MCF 10A (cell line): ENCODE data around the gene PDXDC1. TPM values are rescaled to one million over a fixed set of nuclear protein-coding genes. Genes with fewer than 3 reads are reported as not detected.
"Not testable (repeated sequence)": the region's sequence is repeated elsewhere in the genome, so short reads cannot be mapped to it uniquely, and the experiment has no call there.

Experiments used
- BruUV-seq: library from RNA; stranded (reverse); fragments of 400-500 nt; replicated peaks from 2 replicates; lab custom pipeline; 2021; lab: Mats Ljungman, UMichigan
- CTCF ChIA-PET: fragments of 300-600 bp; sonication (Branson Sonifier 250); formaldehyde crosslinking; extraction: SDS; loops from one replicate; lab custom pipeline; 2021; ENCODE audit warnings: antibody characterized with exemption, inconsistent platforms; lab: Yijun Ruan, JAX
- POLR2A ChIA-PET: fragments of 300-600, 350-650 bp; sonication (Branson Sonifier 250); formaldehyde crosslinking; extraction: SDS; loops from one replicate; lab custom pipeline; 2020; ENCODE audit warnings: antibody characterized with exemption, inconsistent platforms; lab: Yijun Ruan, JAX
- DNase-seq: peaks from one replicate; pipeline ENCODE4 v3.0.0-alpha.2; 2018; ENCODE audit not compliant: unreplicated experiment
- H3K27ac Mint-ChIP-seq: one replicate; pipeline ENCODE4 v1.8.0; 2022; ENCODE audit warnings: mild to moderate bottlenecking, low read depth, mixed read lengths; ENCODE audit not compliant: unreplicated experiment
- H3K27me3 Mint-ChIP-seq: one replicate; pipeline ENCODE4 v1.8.0; 2022; ENCODE audit warnings: mixed read lengths; ENCODE audit not compliant: insufficient read depth, unreplicated experiment
- H3K36me3 Mint-ChIP-seq: one replicate; pipeline ENCODE4 v1.8.0; 2022; ENCODE audit warnings: mild to moderate bottlenecking, moderate library complexity, mixed read lengths; ENCODE audit not compliant: insufficient read depth, unreplicated experiment
- H3K4me1 Mint-ChIP-seq: one replicate; pipeline ENCODE4 v1.8.0; 2022; ENCODE audit warnings: mixed read lengths; ENCODE audit not compliant: insufficient read depth, unreplicated experiment
- H3K4me3 Mint-ChIP-seq: one replicate; pipeline ENCODE4 v1.8.0; 2022; ENCODE audit warnings: mild to moderate bottlenecking, moderate library complexity, mixed read lengths; ENCODE audit not compliant: unreplicated experiment
- H3K9me3 Mint-ChIP-seq: one replicate; pipeline ENCODE4 v1.8.0; 2022; ENCODE audit warnings: mixed read lengths; ENCODE audit not compliant: unreplicated experiment
- CTCF ChIP-seq: fragments of 200-600 bp; IDR thresholded peaks from one replicate; pipeline ENCODE4 v1.8.0; 2022; ENCODE audit warnings: antibody characterized with exemption, mild to moderate bottlenecking; ENCODE audit not compliant: unreplicated experiment
- intact Hi-C: fragments of 100-400 bp; cut with micrococcal nuclease; formaldehyde crosslinking; loops from 2 replicates; pipeline ENCODE4 v1.14.1; 2022
- total RNA-seq: library from RNA; stranded (reverse); gene quantifications from 2 replicates; pipeline ENCODE4 v1.2.3, GENCODE V29; 2022

PDXDC1 gene
- total RNA-seq, 1 experiment from 2014 or later, result 70.7 TPM

- ChIA-PET CTCF (no interaction called here), POLR2A (interaction anchor here (1.4 to 1.9 kb wide), 2 partner anchors 14 to 39 kb away, joined by 8 to 9 read pairs; partner anchors contain the start of gene RRN3)
- no peak overlapping the region for H3K27ac Mint-ChIP-seq
- DNase-seq, result no peak
- H3K4me3 Mint-ChIP-seq, result peak overlapping the region; percentile 71
- H3K9me3 Mint-ChIP-seq, result no peaks in the 10 kb centered on the region
- TF ChIP-seq CTCF, result no peak
- intact Hi-C loops, result no loop called here
- no TSS peak for BruUV-seq
- H3K4me1 Mint-ChIP-seq, result peaks cover 10% of the 10 kb centered on the region
- peaks cover 20% of the 10 kb centered on the region for H3K36me3 Mint-ChIP-seq
- no peaks in the 10 kb centered on the region for H3K27me3 Mint-ChIP-seq
Observed at GRCh38 chr16:15055141-15056053, 80.6 kb downstream of the PDXDC1 start.

- H3K27me3 Mint-ChIP-seq, result no peaks in the 10 kb centered on the region
- H3K27ac Mint-ChIP-seq, result no peak overlapping the region
- ChIA-PET POLR2A (interaction anchor here (1.9 kb wide), 1 partner anchor 36 kb away, joined by 9 read pairs; the partner anchor contains the start of gene RRN3), CTCF (no interaction called here)
- H3K36me3 Mint-ChIP-seq, result peaks cover 44% of the 10 kb centered on the region
- no peak overlapping the region for H3K4me3 Mint-ChIP-seq
- H3K4me1 Mint-ChIP-seq, result peaks cover 10% of the 10 kb centered on the region
- no peaks in the 10 kb centered on the region for H3K9me3 Mint-ChIP-seq
- BruUV-seq, result no TSS peak
- no peak for DNase-seq
- no peak for TF ChIP-seq CTCF
- intact Hi-C loops, result no loop called here
Observed at GRCh38 chr16:15057681-15058417, 83.0 kb downstream of the PDXDC1 start.

DNA sequence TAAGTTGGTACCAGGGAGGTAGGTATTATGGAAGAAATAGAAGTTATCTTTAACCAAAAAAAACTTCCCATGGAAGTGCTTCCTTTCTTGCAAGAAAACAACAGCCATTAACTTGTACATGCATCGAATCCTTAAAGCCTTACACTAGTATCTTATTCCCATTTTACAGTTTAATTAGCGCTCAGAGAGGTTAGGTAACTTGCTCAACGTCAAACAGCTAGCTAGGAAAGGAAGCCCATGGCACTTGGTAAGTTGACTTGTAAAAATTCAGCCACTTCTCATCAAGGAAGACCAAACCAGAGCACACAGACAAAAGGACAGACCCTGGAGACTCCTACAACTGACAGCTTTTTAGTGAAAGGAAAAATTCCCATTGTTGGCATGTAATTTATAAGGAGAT, 84.5 kb downstream of the PDXDC1 start:
- Mint-ChIP-seq H3K27me3 (no peaks in the 10 kb centered on the region), H3K36me3 (peaks cover 59% of the 10 kb centered on the region), H3K4me3 (no peak overlapping the region), H3K4me1 (peaks cover 4% of the 10 kb centered on the region), H3K27ac (no peak overlapping the region), H3K9me3 (no peaks in the 10 kb centered on the region)
- ChIA-PET CTCF (interaction anchor here (5.1 kb wide), 1 partner anchor 13 kb away, joined by 24 read pairs; no protein-coding TSS in a partner anchor), POLR2A (interaction anchor here (1.1 kb wide), 1 partner anchor 34 kb away, joined by 3 read pairs; no protein-coding TSS in a partner anchor)
- no peak for DNase-seq
- intact Hi-C loops, result no loop called here
- TF ChIP-seq CTCF, result no peak
- BruUV-seq, result no TSS peak

DNA sequence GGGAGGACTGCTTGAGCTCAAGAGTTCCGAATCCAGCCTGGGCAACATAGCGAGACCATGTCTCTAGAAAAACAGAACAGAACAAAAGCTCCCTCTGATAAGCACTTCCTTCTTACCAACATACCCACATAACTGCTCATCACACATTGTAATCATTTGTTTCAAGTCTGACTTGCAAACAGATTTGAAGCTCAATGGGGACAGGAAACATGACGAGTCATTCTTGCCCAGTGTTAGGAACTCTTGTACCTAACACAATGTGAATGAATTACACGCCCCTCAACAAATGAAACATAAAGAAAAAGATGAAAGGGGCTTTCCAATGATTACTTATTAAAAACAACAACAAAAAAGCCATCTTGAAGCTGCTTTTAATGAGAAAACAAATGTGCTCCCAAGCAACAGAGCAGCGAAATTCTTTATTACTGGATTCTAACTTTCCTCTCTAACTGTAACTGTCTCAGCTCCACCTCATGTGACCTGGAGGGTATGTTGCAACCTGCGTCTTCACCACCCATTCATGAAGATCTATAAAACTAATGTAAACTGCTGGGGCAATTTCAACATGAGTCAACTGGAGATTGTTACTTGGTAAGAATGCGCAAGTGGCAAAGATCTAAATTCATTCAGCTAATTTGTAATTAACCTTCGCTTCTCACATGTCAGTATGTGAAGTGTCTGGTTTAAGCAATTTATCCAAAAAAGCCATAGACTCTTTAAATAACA, 87.4 kb downstream of the PDXDC1 start:
- H3K4me1 Mint-ChIP-seq, DNase-seq, H3K9me3 Mint-ChIP-seq, intact Hi-C loops, H3K27ac Mint-ChIP-seq, H3K27me3 Mint-ChIP-seq, H3K4me3 Mint-ChIP-seq, BruUV-seq: not testable (repeated sequence)
- H3K36me3 Mint-ChIP-seq, result peaks cover 84% of the 10 kb centered on the region
- ChIA-PET POLR2A (interaction anchor here (0.6 kb wide), 1 partner anchor 19 kb away, joined by 3 read pairs; no protein-coding TSS in a partner anchor), CTCF (interaction anchor here (5.1 kb wide), 1 partner anchor 10 kb away, joined by 24 read pairs; no protein-coding TSS in a partner anchor)

- not testable (repeated sequence) for H3K4me1 Mint-ChIP-seq
Observed at GRCh38 chr16:15065961-15066360, 91.1 kb downstream of the PDXDC1 start.

GRCh38 chr16:15066690-15067089, 91.9 kb downstream of the PDXDC1 start:
- BruUV-seq, H3K4me3 Mint-ChIP-seq, H3K4me1 Mint-ChIP-seq, H3K27ac Mint-ChIP-seq, POLR2A ChIA-PET, H3K27me3 Mint-ChIP-seq, intact Hi-C loops, H3K9me3 Mint-ChIP-seq, DNase-seq: not testable (repeated sequence)
- CTCF ChIA-PET, result interaction anchor here (0.6 kb wide), 2 partner anchors 10 to 109 kb away, joined by 3 to 4 read pairs; no protein-coding TSS in a partner anchor
- H3K36me3 Mint-ChIP-seq, result peaks cover 74% of the 10 kb centered on the region

More at GRCh38 chr16:15065961-15066360, 91.1 kb downstream of the PDXDC1 start:
- H3K27ac Mint-ChIP-seq, CTCF ChIA-PET, BruUV-seq, H3K4me3 Mint-ChIP-seq, H3K9me3 Mint-ChIP-seq, intact Hi-C loops, POLR2A ChIA-PET, DNase-seq, H3K27me3 Mint-ChIP-seq: not testable (repeated sequence)
- H3K36me3 Mint-ChIP-seq, result peaks cover 81% of the 10 kb centered on the region
